Activated CD8-positive, alpha-beta memory T cell treated with anti-CD3 and anti-CD28 coated beads for 1 hour (primary cell): ENCODE measurements around the gene CCDC106.

Experiments used
- DNase-seq, 2 donors: peaks; one replicate each; pipeline ENCODE4 v3.0.0-alpha.2; 2020; ENCODE audit warnings: low read depth in 1 of 2; ENCODE audit errors: extremely low read depth in 1 of 2

CCDC106 gene

GRCh38 chr19:55693336-55693974 is 45.4 kb downstream of the CCDC106 start:
- no peak for DNase-seq

- no peak for DNase-seq
Measured at GRCh38 chr19:55694241-55694655, 46.2 kb downstream of the CCDC106 start.

DNA sequence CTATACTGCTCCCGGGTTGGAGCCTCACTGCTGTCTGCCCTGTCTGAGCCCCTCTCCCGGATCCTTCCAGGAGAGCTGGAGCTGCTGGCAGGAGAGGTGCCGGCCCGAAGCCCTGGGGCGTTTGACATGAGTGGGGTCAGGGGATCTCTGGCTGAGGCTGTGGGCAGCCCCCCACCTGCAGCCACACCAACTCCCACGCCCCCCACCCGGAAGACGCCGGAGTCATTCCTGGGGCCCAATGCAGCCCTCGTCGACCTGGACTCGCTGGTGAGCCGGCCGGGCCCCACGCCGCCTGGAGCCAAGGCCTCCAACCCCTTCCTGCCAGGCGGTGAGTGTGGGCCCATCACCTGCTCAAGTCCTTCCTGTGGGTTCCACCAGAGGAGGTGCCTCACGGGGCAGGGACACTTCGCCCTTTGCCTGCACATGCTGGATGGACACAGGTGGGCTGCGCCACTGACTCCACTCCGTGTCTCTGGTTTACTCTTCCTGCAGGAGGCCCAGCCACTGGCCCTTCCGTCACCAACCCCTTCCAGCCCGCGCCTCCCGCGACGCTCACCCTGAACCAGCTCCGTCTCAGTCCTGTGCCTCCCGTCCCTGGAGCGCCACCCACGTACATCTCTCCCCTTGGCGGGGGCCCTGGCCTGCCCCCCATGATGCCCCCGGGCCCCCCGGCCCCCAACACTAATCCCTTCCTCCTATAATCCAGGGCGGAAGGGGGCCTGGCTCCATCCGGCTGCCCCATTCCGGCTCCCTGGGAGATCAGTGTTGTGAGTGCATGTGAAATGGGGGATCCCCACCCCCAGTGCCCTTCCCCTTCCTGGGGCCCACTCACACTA is 46.9 kb downstream of the CCDC106 start:
- DNase-seq = no peak

DNA sequence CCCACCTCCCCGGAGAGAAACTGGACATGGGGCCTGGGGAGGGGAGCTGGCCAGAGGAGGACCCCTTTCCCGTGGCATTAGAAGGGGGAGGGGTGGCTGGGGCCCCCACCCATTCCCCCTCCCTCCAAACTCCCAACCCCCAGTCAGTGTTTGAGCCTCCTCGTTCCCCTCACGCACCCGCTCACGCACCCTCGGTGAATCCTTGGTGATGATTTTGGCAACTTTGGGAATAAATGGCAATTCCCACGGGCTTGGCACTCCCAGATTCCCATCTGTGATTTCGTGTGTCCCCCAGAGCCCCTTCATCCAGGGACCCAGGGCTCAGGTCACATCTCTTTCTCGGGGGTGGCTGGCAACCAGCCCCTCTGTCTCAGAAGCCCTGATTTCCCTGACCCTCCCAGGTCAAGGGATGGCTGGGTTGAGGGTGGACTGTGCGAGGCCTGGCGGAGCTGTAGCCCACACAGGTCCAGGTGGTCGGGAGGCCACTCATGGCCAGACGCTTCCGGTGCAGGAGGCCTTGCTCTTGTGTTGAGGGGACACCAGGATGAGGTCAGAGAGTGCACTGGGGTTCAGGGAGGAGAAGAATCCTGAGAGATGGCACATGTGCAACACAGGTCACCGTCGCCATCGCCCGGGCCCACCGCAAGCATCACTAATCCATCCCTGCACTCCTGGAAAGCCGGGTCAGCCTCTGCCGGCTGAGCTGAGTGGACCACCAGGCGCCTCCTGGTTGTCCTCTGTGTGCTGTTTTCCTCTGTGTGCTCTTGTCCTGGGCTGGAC is 47.7 kb downstream of the CCDC106 start:
- DNase-seq = no peak

DNA sequence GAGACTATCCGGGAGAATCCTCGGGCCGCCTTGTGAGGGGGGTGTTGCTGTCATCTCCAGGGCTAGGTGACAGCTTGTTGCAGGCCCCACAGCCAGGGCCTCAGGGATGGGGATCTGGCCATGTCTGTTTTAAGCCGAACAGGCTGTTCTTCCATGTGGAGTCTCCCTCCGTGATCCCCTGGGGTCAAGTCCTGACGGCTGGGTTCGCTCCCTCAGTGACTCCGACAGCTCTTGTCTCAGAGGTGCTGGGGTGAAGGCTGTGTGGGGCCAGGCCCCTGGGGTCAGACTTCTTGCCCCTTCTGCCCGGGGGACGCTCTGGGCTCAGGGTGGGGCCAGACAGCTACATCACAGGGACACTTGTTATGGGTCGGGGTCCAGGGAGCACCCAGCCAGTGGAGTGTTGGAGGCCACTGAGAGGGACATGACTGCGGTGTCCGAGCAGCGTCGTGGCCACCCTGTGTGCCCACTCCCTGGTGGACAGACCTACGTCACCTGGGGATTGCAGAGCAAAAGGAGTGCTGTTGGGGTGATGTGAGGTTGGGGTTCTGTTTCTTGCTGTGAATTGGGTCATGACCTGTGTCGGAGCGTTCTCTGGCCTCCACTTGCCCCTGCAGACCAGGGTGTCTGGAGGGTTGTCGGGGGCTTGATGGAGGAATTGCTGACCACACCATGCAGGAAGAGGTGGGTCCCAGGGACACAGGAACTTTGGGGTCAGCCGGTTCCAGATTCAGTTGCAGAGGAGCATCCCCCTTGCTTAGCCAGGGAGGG is 48.5 kb downstream of the CCDC106 start:
- no peak for DNase-seq

DNA sequence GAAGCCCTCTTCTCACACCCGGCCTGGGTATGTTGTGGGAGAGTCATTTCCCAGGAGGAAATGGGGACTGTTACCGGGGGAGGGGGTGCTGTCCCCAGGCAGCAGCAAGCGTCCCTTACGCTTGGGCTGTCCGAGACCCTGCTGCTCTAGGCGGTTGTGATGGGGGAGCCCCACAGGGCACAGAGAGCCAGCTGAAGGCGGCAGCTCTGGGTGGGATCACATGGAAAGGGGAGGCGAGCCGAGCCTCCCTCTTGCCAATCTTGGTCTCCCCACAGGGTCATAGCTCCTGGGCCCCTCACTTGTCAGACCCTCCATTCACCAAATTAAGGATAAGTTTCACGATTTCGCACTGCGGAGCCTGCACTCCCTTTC is 49.0 kb downstream of the CCDC106 start:
- DNase-seq = no peak

DNA sequence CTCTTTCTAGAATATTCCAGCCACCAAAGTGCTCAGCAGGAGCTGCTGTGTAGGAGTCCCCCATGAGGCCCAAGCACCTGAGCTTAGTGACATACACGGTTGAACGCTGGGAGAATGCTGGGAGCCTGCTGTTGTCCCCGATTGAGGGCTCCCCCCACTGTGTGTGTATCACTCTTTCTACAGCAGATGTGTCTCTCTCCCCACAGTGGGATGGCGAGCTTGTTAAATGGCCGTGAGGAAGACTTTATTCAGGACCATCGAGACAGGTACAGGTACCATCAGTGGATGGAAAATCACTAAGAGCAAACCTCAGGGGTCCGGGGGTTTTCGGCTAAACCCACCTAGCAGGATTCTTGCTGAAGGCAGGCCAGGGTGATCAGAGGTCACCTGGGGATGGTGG is 49.7 kb downstream of the CCDC106 start:
- DNase-seq = no peak

DNA sequence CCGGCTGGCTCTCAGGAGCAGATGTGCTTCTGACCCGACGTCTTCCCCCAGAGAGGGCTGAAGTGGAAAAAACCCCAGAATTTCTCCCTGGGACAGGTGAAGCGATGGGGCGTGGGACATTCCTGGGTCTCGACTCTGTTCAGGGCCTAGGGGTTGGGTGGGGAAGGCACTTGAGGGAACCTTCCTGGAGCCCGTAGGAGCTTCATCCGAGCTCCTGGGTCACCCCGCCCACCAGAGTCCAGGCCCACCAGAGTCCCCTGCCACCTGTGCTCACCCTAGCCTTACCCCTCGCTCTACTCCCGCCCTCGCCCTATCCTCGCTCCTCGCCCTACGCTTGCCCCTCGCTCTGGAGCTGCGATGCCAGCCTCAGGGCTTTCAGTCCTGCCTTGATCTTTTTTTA is 50.2 kb downstream of the CCDC106 start:
- no peak for DNase-seq

GRCh38 chr19:55699221-55699620 is 51.2 kb downstream of the CCDC106 start:
- no peak for DNase-seq

GRCh38 chr19:55700813-55701212 is 52.8 kb downstream of the CCDC106 start:
- no peak for DNase-seq

DNA sequence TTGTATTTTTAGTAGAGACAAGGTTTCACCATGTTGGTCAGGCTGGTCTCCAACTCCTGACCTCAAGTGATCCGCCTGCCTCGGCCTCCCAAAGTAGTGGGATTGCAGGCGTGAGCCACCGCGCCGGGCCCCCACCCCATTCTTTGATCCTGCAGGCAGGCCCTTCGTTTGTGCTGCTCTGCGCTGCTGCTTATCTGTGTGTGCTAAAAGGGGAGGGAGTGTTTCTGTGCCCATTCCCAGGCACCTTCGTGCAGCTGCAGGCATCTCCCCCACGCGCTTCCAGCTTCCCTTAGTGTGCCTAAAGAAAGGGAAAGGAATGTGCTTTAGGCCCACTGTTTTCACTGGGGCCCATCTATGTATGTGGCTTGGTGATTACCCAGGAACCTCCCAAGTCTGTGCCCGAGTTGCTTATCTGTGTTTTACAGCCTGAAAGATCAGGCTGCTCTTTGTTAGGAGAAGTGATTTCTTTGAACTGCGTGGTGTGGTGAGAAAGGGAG is 54.2 kb downstream of the CCDC106 start:
- DNase-seq = no peak
